RPMI7951 (cell line): ENCODE data around the gene TRAPPC10. TPM values are rescaled to one million over a fixed set of nuclear protein-coding genes. Genes with fewer than 3 reads are reported as not detected.

Experiments used
- DNase-seq: peaks from one replicate; pipeline ENCODE4 v3.0.0-alpha.2; 2012; ENCODE audit warnings: low read depth
- total RNA-seq: library from RNA; depleted of rRNA; stranded (reverse); fragments of >200 nt; shearing (Covaris generic); gene quantifications from 2 replicates; pipeline ENCODE4 v1.2.3, GENCODE V29; 2014

Gene TRAPPC10
- total RNA-seq, 1 experiment from 2014 or later, result 24.5 TPM

GRCh38 chr21:43981871-43982210 lies 30.3 kb upstream of the TRAPPC10 start:
- DNase-seq, result no peak

- DNase-seq, result no peak
These were observed 29.5 kb upstream of the TRAPPC10 start for GRCh38 chr21:43982489-43983078.

- no peak for DNase-seq
These were observed 28.7 kb upstream of the TRAPPC10 start for GRCh38 chr21:43983390-43983789.

GRCh38 chr21:43983860-43984420 lies 28.2 kb upstream of the TRAPPC10 start:
- no peak for DNase-seq

GRCh38 chr21:43984905-43985689 lies 27.0 kb upstream of the TRAPPC10 start:
- DNase-seq, result no peak

GRCh38 chr21:43985690-43986251 lies 26.3 kb upstream of the TRAPPC10 start:
- DNase-seq, result no peak

GRCh38 chr21:43986544-43987451 lies 25.3 kb upstream of the TRAPPC10 start:
- DNase-seq, result no peak

GRCh38 chr21:43987509-43987908 lies 24.6 kb upstream of the TRAPPC10 start:
- DNase-seq, result no peak

- DNase-seq, result no peak
These were observed 24.1 kb upstream of the TRAPPC10 start for GRCh38 chr21:43988016-43988415.

- DNase-seq, result no peak
These were observed 23.4 kb upstream of the TRAPPC10 start for GRCh38 chr21:43988506-43989230.

- DNase-seq, result no peak
These were observed 22.7 kb upstream of the TRAPPC10 start for GRCh38 chr21:43989401-43989800.

- DNase-seq, result no peak
These were observed 20.6 kb upstream of the TRAPPC10 start for GRCh38 chr21:43991447-43991991.

GRCh38 chr21:43992121-43992520 lies 20.0 kb upstream of the TRAPPC10 start:
- DNase-seq, result no peak

- DNase-seq, result no peak
These were observed 18.6 kb upstream of the TRAPPC10 start for GRCh38 chr21:43993420-43993934.

- DNase-seq, result no peak
These were observed 18.0 kb upstream of the TRAPPC10 start for GRCh38 chr21:43994085-43994484.

GRCh38 chr21:43994646-43995045 lies 17.5 kb upstream of the TRAPPC10 start:
- DNase-seq, result no peak

- DNase-seq, result no peak
These were observed 16.5 kb upstream of the TRAPPC10 start for GRCh38 chr21:43995521-43996105.

- no peak for DNase-seq
These were observed 14.1 kb upstream of the TRAPPC10 start for GRCh38 chr21:43997766-43998742.

- no peak for DNase-seq
These were observed 11.7 kb upstream of the TRAPPC10 start for GRCh38 chr21:44000360-44000759.
